SJCRH30 (cell line): Measurements from ENCODE around the gene POLR3A. TPM values are rescaled to one million over a fixed set of nuclear protein-coding genes. Genes with fewer than 3 reads are reported as not detected.

Experiments used
- DNase-seq, 2 experiments: peaks; one replicate each; pipeline ENCODE4 v3.0.0-alpha.2; 2015 to 2020
- H3K27ac ChIP-seq: fragments of 250-450 bp; sonication (Bioruptor Pico); 2 replicates; pipeline ENCODE4 v1.5.1; 2020; ENCODE audit warnings: mild to moderate bottlenecking, moderate library complexity
- H3K27me3 ChIP-seq: fragments of 250-450 bp; sonication (Bioruptor Pico); 2 replicates; pipeline ENCODE4 v1.5.1; 2020; ENCODE audit warnings: mild to moderate bottlenecking, moderate library complexity
- H3K36me3 ChIP-seq: fragments of 250-450 bp; sonication (Bioruptor Pico); 2 replicates; pipeline ENCODE4 v1.5.1; 2020; ENCODE audit warnings: mild to moderate bottlenecking, moderate library complexity
- H3K4me1 ChIP-seq: fragments of 250-450 bp; sonication (Bioruptor Pico); 2 replicates; pipeline ENCODE4 v1.5.1; 2020; ENCODE audit warnings: mild to moderate bottlenecking, moderate library complexity
- H3K4me3 ChIP-seq: fragments of 250-450 bp; sonication (Bioruptor Pico); 2 replicates; pipeline ENCODE4 v1.5.1; 2020; ENCODE audit warnings: mild to moderate bottlenecking, moderate library complexity
- H3K9me3 ChIP-seq: fragments of 250-450 bp; sonication (Bioruptor Pico); replicated peaks from 2 replicates; pipeline ENCODE4 v1.5.1; 2020; ENCODE audit warnings: mild to moderate bottlenecking, moderate library complexity
- total RNA-seq: library from RNA; depleted of rRNA; stranded (reverse); fragments of >200 nt; shearing (Covaris generic); gene quantifications from 2 replicates; pipeline ENCODE4 v1.2.3, GENCODE V29; 2014

Gene POLR3A
- total RNA-seq, 1 experiment from 2014 or later = 22.6 TPM

DNA sequence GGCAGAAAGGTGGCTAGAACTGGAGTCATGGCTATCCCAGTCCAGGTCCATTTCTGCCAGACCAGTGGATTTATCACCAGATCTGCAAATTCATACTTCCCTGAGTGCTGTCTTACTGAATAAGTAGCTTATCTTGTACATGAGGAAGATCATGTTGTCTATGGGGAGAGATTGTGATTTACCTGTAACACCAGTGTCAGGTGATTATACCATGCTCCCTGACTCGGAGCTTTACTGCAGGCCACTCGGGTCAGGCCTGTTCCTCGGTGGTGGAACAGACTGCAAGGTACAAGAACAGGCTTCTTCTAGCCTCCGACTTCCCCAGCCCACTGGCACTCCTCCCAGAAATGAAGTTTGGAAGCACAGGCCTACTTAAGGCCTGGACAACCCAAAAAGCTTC lies 60.2 kb downstream of the POLR3A start:
- Histone ChIP-seq H3K4me3 (no peak overlapping the region), H3K4me1 (peaks cover 11% of the 10 kb centered on the region), H3K27ac (no peak overlapping the region), H3K9me3 (no peaks in the 10 kb centered on the region; the same call in 1 of the 2 replicates), H3K36me3 (no peaks in the 10 kb centered on the region), H3K27me3 (no peaks in the 10 kb centered on the region)
- DNase-seq = no peak

DNA sequence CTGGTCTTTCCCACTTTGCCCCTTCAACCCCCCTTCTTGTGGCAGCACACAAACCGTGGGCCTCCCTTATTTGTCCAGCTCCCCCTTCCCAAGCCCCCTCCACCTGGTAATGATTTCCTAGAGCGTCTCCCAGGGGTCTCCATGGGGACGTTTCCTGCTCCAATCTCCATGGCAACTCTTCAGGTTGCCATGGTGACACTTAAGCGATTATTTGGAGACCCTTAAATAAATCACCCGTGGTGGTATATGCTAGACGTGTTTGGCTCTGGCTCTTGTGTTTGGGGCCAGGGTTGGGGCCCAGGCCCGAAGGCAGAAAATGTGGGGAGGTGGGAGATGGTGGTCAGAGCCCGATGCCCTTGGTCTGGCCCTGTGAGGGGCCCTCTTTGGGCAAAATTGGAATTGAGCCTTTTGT lies 61.7 kb downstream of the POLR3A start:
- Histone ChIP-seq H3K9me3 (no peaks in the 10 kb centered on the region; the same call in 1 of the 2 replicates), H3K27ac (no peak overlapping the region), H3K27me3 (no peaks in the 10 kb centered on the region), H3K4me1 (peaks cover 11% of the 10 kb centered on the region), H3K4me3 (no peak overlapping the region), H3K36me3 (no peaks in the 10 kb centered on the region)
- DNase-seq = no peak

DNA sequence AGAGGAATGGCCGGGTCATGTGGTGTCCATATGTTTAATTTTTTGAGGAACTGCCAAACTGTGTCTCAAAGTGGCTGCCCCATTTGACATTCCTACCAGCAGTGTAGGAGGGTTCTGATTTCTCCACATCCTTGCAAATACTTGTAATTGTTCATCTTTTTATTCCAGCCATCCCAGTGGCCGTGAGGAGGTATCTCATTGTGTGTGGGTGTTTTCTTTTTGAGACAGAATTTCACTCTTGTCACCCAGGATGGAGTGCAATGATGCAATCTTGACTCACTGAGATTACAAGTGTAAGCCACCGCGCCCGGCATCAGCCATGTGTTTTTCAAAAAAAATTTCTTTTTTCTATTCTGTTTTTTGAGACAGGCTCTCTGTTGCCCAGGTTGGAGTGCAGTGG lies 64.0 kb downstream of the POLR3A start:
- H3K27me3 ChIP-seq = no peaks in the 10 kb centered on the region
- no peak overlapping the region for H3K4me3 ChIP-seq
- H3K4me1 ChIP-seq = no peaks in the 10 kb centered on the region
- H3K9me3 ChIP-seq = no peaks in the 10 kb centered on the region; the same call in 1 of the 2 replicates
- DNase-seq = no peak
- H3K36me3 ChIP-seq = no peaks in the 10 kb centered on the region
- H3K27ac ChIP-seq = no peak overlapping the region

DNA sequence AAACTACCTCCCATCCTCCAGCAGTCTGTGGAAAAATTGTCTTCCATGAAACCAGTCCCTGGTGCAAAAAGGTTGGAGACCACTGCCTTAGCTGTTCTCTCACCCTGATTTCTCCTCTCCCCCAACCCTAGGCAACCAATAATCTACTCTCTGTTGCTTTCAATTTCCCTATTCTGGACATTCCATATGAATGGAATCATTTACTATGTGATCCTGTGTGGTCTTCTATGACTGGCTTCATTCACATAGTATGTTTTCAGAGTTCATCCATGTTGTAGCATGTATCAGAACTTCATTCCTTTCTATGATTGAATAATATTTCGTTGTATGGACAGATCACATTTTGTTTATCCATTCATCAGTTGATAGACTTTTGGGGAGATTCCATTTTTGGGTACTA lies 64.5 kb downstream of the POLR3A start:
- H3K9me3 ChIP-seq = no peaks in the 10 kb centered on the region; the same call in 1 of the 2 replicates
- no peaks in the 10 kb centered on the region for H3K36me3 ChIP-seq
- H3K27me3 ChIP-seq = no peaks in the 10 kb centered on the region
- H3K4me1 ChIP-seq = no peaks in the 10 kb centered on the region
- no peak overlapping the region for H3K4me3 ChIP-seq
- DNase-seq = no peak
- no peak overlapping the region for H3K27ac ChIP-seq

DNA sequence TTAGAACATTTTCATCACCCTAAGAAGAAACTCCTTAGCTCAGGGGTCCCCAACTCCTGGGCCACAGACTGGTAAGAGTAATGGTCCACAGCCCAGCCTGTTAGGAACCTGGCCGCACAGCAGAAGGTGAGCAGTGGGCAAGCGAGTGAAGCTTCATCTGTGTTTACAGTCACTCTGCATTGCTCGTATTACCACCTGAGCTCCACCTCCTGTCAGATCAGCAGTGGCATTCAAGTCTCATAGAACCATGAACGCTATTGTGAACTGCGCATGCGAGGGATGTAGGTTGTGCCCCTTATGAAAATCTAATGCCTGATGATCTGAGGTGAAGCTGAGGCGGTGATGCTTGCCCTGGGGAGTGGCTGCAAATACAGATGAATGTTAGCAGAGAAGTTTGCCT lies 65.4 kb downstream of the POLR3A start:
- no peaks in the 10 kb centered on the region; the same call in 1 of the 2 replicates for H3K9me3 ChIP-seq
- no peaks in the 10 kb centered on the region for H3K36me3 ChIP-seq
- H3K27ac ChIP-seq = no peak overlapping the region
- no peaks in the 10 kb centered on the region for H3K27me3 ChIP-seq
- no peaks in the 10 kb centered on the region for H3K4me1 ChIP-seq
- H3K4me3 ChIP-seq = no peak overlapping the region
- no peak for DNase-seq

DNA sequence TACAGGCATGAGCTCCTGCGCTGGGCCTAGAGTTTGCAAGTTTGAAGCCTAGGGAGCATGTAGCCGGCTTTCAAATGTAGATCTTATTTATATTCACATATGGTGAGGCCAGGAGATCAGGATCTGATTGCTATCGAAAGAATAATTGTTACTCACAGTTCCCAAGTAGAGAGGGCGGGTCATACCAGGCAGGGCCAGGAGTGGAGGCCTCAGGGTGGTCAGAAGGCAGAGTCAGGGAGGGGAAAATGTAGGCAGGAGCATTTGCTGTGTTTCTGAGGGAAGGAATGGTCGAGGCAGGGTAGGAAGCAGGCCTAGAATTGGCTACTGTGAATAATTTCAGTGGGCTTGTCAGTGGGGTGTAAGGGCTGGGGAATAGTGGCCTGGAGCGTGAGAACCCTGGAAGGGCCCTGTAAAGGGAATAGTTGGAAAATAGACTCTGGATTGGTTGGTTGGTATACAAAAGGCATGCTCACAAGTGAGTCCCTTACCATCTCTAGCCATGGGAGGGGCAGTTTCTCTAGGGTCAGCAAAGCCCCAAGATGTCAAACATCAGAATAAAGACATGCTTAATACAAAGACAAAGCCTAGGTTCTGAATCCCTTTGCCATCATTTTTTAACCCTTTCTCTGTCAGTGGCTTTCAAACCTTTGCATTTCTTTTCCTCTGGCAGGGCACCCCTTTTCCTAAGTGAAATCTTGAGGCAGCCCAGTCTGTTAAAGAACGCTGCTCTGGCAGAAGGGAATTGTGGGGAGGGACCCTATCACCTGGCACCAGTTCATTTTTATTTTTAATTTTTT lies 66.8 kb downstream of the POLR3A start:
- Histone ChIP-seq H3K36me3 (no peaks in the 10 kb centered on the region), H3K9me3 (no peaks in the 10 kb centered on the region; the same call in 1 of the 2 replicates), H3K4me1 (no peaks in the 10 kb centered on the region), H3K27ac (no peak overlapping the region), H3K27me3 (no peaks in the 10 kb centered on the region), H3K4me3 (no peak overlapping the region)
- DNase-seq = no peak

DNA sequence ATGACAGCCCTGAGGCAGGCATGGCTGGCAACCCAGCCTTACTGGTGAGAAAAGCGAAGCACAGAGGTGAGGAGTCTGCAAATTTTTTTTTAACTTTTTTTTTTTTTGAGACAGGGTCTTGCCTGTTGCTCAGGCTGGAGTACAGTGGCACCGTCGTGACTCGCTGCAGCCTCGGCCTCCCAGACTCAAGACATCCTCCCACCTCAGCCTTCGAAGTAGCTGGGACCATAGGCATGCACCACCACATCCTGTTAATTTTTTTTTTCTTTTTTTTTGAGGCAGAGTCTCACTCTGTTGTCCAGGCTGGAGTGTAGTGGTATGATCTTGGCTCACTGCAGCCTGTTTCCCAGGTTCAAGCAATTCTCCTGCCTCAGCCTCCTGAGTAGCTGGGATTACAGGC lies 67.6 kb downstream of the POLR3A start:
- H3K4me1 ChIP-seq = no peaks in the 10 kb centered on the region
- no peak for DNase-seq
- no peaks in the 10 kb centered on the region; the same call in 1 of the 2 replicates for H3K9me3 ChIP-seq
- no peak overlapping the region for H3K27ac ChIP-seq
- H3K27me3 ChIP-seq = no peaks in the 10 kb centered on the region
- no peak overlapping the region for H3K4me3 ChIP-seq
- H3K36me3 ChIP-seq = no peaks in the 10 kb centered on the region

DNA sequence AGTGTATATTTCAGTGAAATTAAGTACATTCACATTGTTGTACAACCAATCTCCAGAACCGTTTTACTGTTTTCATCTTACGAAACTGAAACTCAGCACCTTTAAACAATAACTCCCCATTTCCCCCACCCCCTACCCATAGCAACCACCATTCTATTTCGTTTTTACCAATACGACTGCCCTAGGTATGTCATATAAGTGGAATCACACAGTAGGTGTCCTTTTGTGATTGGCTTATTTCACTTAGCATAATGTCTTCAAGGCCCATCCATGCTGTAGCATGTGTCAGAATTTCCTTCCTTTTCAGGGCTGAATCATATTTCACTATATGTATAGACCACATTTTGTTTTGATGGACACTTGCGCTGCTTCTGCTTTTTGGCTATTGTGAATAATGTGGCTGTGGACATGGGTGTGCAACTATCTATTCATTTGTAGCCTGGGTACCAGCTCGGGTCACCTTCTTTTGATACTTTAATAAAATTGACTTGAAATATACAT lies 68.4 kb downstream of the POLR3A start:
- H3K4me3 ChIP-seq = no peak overlapping the region
- H3K9me3 ChIP-seq = no peaks in the 10 kb centered on the region; the same call in 1 of the 2 replicates
- no peak overlapping the region for H3K27ac ChIP-seq
- no peaks in the 10 kb centered on the region for H3K36me3 ChIP-seq
- H3K27me3 ChIP-seq = no peaks in the 10 kb centered on the region
- H3K4me1 ChIP-seq = no peaks in the 10 kb centered on the region
- DNase-seq = no peak

DNA sequence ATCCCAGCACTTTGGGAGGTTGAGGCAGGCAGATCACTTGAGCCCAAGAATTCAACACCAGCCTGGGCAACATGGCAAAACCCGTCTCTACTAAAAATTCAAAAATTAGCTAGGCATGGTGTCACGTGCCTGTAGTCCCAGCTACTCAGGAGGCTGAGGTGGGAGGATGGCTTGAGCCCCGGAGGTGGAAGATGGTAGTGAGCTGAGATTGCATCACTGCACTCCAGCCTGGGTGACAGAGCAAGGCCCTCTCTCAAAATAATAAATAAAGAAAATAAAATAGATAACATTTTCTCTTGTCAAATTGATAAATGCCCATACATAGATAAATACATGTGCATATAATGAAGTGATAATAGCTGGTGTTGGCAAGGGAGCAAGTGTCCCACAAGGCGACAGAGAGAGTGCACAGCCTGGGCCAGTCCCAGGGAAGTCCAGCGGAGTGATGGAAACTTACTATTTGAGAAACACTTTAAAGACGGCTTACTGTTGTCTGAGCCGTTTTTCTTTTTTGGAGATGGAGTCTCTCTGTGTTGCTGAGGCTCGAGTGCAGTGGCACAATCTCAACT lies 69.3 kb downstream of the POLR3A start:
- Histone ChIP-seq H3K27ac (no peak overlapping the region), H3K4me1 (no peaks in the 10 kb centered on the region), H3K4me3 (no peak overlapping the region), H3K36me3 (no peaks in the 10 kb centered on the region), H3K27me3 (no peaks in the 10 kb centered on the region), H3K9me3 (no peaks in the 10 kb centered on the region; the same call in 1 of the 2 replicates)
- no peak for DNase-seq

DNA sequence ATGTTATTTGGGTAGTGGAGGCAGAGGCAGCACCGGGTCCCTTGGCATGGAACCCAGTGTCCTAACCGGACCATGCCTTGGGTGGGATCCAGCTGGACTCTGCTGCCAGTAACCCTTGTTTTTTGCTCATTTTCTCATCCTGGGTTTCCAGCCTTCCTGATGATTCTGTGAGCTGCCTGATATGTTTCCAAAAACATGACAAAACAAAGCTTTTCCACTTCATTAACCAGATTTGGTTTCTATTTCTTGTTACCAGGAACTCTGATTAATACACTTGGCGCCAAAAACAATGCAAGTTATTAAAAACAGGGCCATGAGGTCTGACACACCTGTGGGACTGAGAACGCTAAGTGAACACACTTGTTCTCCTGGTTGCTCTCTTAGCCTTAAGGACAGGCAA lies 69.9 kb downstream of the POLR3A start:
- Histone ChIP-seq H3K4me1 (no peaks in the 10 kb centered on the region), H3K27ac (no peak overlapping the region), H3K27me3 (no peaks in the 10 kb centered on the region), H3K4me3 (no peak overlapping the region), H3K36me3 (no peaks in the 10 kb centered on the region), H3K9me3 (no peaks in the 10 kb centered on the region; the same call in 1 of the 2 replicates)
- no peak for DNase-seq

DNA sequence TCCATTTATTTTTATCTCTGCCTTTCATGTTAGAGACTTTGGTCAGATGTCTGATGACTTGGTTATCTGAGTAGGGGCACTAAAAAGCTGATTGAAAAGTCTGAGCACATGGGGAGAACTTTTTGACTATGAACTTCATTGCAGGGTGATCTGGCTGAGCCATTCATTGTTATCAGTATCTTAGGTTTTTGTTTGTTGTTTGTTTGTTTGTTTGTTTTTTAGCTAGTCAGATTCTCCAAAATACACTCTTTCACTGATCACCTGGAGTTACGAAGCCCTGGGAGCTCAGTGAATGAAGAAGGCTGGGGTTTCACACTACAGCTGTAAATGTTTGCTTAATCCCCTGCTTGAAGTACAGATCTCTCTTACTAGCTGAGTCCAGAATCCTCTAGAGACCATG lies 74.2 kb downstream of the POLR3A start:
- no peaks in the 10 kb centered on the region for H3K27me3 ChIP-seq
- H3K27ac ChIP-seq = no peak overlapping the region
- DNase-seq = no peak

DNA sequence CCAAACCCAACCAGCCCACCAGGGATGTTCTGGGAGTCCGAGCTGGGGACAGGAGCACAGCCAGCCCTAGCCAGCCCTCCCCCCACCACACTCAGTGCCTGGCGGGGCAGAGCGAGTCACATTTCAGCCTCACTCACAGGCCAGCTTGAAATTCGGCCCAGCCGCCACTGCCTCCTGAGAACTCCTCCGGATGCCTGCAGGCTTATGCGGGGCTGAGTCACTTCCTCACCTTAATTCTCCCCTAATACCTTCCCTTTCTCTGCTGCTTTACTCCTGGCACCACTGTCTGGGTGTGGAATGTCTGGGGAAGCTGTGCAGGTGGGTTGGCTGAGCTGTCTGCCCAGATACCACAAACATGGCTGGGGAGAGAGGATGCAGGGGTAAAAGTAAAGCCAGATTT lies 80.1 kb downstream of the POLR3A start:
- H3K4me1 ChIP-seq = peaks cover 16% of the 10 kb centered on the region
- peak; percentile 62 to 78 for DNase-seq
- peak overlapping the region; percentile 12; the same call in 1 of the 2 replicates for H3K27ac ChIP-seq
- H3K4me3 ChIP-seq = peak overlapping the region; percentile 7; the same call in 1 of the 2 replicates
- no peaks in the 10 kb centered on the region for H3K27me3 ChIP-seq
- H3K9me3 ChIP-seq = peaks cover 3% of the 10 kb centered on the region; the same call in 1 of the 2 replicates
- H3K36me3 ChIP-seq = no peaks in the 10 kb centered on the region

More for the DNA sequence above, 74.2 kb downstream of the POLR3A start:
- no peaks in the 10 kb centered on the region for H3K36me3 ChIP-seq
- H3K4me1 ChIP-seq = no peaks in the 10 kb centered on the region
- no peak overlapping the region for H3K4me3 ChIP-seq
- peaks cover 3% of the 10 kb centered on the region; the same call in 1 of the 2 replicates for H3K9me3 ChIP-seq

DNA sequence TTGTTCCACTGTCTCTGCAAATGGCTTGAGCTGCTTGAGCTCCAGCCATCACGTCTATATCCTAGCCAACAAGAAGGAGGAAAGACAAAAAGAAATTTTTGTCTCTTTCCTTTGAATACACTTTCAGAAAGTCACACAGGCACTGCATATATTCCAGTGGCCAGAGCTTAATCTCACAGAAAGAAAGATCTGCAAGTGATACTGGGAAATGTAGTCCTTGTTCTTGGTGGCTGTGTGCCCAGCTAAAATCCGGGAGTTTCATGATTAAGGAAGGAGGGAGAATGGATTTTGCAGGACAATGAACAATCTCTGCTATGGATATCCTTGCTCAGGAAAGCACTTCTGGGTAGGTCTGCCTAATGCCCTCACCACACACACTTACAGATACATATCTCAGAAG lies 83.2 kb downstream of the POLR3A start:
- peaks cover 24% of the 10 kb centered on the region for H3K4me1 ChIP-seq
- H3K4me3 ChIP-seq = no peak overlapping the region
- H3K9me3 ChIP-seq = peaks cover 3% of the 10 kb centered on the region; the same call in 1 of the 2 replicates
- H3K27ac ChIP-seq = no peak overlapping the region
- H3K27me3 ChIP-seq = no peaks in the 10 kb centered on the region
- H3K36me3 ChIP-seq = no peaks in the 10 kb centered on the region
- peak in 1 of 2 experiments; percentile 33 for DNase-seq

DNA sequence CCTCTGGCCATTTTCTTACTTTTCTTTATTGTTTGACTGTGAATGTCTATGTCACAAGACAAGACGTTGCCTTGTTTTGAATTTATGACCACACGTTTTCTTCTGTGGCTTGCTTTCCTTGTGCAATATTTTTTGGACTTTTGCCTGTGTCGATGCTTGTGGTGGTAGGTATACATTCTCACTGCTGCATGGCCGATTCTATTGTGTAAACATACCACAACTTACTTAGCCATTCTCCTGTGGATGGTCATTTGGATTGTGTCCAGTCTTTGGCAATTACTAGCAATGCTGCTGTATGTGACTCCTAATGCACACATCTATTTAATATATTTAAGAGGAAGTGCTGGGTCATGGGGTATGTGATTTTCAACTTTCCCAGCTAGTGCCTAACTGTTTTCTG lies 84.8 kb downstream of the POLR3A start:
- H3K4me1 ChIP-seq = peaks cover 31% of the 10 kb centered on the region
- no peaks in the 10 kb centered on the region for H3K27me3 ChIP-seq
- no peaks in the 10 kb centered on the region for H3K36me3 ChIP-seq
- no peak overlapping the region for H3K27ac ChIP-seq
- DNase-seq = no peak
- no peaks in the 10 kb centered on the region for H3K9me3 ChIP-seq
- no peak overlapping the region for H3K4me3 ChIP-seq

DNA sequence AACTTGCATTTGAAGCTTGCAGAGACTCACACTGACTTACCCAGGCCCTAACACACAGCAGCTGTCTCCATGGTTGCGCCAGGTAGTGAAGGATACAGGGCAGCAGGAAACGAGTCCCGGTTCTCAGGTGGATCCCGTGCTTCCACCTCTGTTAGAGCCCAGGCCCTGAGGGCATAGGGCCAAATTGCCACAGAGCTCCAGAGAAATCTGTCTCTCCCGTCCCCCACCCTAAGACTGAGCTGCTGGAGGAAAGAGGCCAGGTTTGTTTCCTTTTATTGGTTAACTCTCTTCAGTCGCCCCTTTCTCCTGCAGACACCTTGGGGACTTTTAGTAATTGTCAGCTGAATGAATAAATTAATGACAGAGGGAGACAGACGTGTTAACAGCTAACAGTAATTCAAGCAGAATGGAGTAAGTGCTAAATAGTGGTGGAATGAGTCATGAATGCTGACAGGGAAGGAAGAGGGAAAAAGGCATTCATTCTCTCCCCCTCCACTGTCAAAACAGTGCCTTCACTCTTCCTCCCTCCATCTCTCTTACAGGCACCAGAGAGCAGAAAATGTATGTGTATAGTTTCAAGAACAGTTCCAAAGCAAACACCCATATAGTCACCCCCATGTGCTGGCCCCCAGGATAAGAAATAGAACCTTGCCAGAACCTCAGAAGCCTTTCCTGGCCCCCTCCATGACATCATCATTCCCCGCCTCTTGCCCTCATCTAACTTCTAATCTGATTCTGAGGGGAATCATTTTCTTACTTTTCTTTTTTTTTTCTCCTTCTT lies 86.0 kb downstream of the POLR3A start:
- no peaks in the 10 kb centered on the region for H3K9me3 ChIP-seq
- H3K36me3 ChIP-seq = no peaks in the 10 kb centered on the region
- H3K4me3 ChIP-seq = no peak overlapping the region
- no peak overlapping the region for H3K27ac ChIP-seq
- H3K4me1 ChIP-seq = peaks cover 32% of the 10 kb centered on the region
- H3K27me3 ChIP-seq = no peaks in the 10 kb centered on the region
- DNase-seq = peak; percentile 16 to 50
